GM12801 (cell line): ENCODE results near the gene CDC16.

Source experiments
- CTCF ChIP-seq: IDR thresholded peaks from one replicate; pipeline ENCODE4 v1.5.1; 2011; ENCODE audit warnings: control low read depth; ENCODE audit not compliant: insufficient read length; ENCODE audit errors: extremely low read depth

CDC16 gene

GRCh38 chr13:114227528-114227927, 7.2 kb upstream of the CDC16 start:
- no peak for TF ChIP-seq CTCF

GRCh38 chr13:114228176-114228575, 6.5 kb upstream of the CDC16 start:
- TF ChIP-seq CTCF = no peak

DNA sequence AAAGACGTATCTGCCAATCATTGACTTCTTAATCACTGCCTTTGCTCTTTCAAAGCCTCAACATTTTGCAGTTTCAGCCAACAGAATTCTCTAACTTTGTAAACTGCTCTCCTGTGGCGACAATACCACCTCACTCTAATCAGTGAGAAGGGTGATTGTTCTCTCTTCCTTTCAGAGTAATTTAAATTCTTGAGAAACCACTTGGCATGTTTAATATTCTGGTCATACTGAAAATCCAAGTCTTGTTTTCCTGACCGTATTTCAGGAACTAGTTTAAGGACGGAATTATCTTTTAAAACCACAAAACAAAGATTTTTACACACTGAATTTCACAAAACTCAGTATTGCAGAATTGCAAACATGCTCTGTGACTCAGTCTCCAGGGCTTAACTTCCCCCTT, 5.2 kb upstream of the CDC16 start:
- no peak for TF ChIP-seq CTCF

DNA sequence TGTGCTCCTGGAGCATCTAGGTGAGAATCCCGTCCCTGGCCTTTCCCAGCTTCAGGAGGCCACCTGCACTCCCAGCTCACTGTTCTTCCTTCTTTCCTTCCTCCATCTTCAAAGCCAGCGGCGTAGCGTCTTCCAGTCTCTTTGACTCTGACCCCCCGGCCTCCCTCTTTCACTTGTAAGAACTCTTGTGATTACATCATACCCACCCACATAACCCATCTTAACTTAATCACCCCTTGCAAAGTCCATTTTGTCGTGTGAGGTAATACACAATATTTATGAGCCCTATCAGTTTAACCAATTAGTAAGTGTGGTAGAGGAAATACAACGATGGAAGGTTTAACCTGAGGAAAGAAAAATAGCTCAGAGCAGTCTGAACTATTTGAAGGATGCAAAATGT, 4.6 kb upstream of the CDC16 start:
- no peak for TF ChIP-seq CTCF

DNA sequence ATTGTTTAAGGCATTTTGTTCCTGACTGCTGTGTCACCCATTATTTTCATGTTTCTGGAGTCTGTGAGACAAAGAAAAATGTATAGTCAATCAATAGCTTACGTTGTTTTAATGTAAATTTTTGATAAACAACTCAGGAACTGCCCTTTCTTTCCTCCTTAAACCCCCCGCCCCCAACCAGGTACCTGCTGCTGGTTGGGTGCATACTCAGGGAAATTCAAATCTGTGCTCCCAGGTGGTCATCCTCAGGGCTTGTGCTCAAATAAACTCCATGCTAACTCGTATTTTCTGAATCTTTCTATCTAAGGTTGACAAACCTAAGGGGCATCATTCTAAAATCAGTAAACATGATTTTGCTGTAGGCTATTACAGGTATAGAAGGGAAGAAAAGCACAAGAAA, 4.1 kb upstream of the CDC16 start:
- TF ChIP-seq CTCF = no peak

DNA sequence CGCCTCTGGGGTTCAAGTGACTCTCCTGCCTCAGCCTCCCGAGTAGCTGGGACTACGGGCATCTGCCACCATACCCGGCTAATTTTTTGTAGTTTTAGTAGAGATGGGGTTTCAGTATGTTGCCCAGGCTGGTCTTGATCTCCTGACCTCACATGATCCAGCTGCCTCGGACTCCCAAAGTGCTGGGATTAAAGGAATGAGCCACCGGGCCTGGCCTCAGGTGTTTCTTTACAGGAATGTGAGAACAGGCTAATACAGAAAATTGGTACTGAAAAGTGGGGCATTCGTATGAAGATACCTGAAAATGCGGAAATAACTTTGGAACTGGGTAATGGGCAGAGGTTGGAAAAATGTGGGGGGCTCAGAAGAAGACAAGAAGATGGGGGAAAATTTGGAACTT, 2.8 kb upstream of the CDC16 start:
- no peak for TF ChIP-seq CTCF

GRCh38 chr13:114234266-114234644, 442 bp upstream of the CDC16 start:
- TF ChIP-seq CTCF = no peak

DNA sequence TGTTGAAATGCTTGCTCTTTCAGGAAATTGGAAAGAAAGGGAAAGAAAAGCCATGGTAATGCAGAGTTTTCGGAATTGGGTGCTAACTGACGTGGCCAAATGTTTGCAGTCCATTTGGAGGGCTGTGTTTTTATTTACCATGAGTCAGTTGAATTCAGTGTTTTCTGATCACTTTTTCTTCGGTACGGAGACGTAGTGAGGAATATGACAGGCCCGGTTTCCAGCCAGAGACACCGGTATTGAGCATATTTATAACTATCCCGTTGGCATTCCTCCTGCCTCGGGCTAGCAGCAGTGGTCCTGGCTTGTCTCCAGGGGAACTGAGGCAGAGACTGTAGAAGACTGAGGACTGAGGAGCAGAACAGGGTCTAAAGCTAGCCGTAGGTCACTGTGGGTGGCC, 1.0 kb downstream of the CDC16 start:
- no peak for TF ChIP-seq CTCF
